HG02759 (cell line): Measurements from ENCODE around the gene SLC22A9.

ENCODE experiments used
- ATAC-seq: cut with Tn5 transposase; IDR thresholded peaks from one replicate; pipeline ENCODE4 v1.9.1; 2021; ENCODE audit warnings: mild to moderate bottlenecking, moderate library complexity; ENCODE audit not compliant: unreplicated experiment

SLC22A9 gene

DNA sequence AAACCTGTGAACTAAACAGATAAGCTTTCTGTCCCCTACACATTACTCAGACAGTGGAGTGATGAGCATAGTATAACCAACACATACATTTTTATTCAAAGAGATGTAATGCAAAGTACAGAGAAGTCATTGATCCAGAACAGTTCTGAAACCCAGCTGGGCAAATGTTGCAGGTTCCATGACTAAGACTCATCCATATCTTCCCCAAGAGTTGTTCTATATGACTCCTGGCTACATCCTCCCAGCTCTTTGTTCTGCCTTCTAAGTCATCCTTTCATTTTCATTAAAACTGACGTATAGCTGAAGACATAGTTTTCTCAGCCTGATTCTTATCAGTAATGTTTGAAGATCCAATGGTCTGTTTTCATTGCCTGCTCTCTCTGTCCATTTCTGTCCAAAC is 74.1 kb downstream of the SLC22A9 start:
- no peak for ATAC-seq

- ATAC-seq, result no peak
These were observed 74.6 kb downstream of the SLC22A9 start for GRCh38 chr11:63444160-63444559.

DNA sequence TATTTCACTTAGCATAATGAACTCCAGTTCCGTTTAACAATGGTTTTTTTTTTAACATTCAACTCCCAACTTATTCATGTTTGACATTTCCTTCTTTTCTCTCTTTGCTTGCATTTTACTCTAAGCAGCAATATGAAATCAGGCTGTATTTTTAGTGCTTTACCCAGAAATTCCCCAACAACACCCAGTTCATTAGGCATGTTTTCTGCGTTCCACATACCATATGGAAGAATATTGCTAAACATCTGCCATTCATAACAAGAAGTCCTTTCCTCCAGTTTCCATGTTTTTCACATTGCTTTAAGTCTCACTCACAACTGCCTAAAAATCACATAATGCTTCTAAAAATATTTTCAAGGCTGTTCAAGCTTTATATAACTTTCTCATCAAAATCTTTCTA is 75.5 kb downstream of the SLC22A9 start:
- ATAC-seq, result no peak

GRCh38 chr11:63445720-63446119 is 76.1 kb downstream of the SLC22A9 start:
- no peak for ATAC-seq

DNA sequence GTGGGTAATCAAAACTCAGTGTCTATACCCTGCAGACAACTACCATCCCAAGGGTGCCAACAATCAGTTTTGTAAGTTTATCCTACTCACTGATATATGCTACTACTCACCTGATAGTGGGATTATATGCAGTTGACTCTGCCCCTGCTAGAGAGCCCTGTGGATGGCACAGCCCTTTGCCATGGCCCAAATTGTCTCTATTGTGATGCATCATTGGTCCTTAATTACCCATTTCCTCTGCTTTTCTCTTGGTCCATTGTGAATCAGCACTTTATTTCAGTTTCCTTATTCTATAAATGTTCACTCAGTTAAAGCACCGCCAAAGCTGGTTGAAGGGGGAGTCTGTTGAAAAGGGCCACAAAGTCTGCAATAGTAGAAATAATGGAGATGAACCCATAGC is 79.1 kb downstream of the SLC22A9 start:
- ATAC-seq, result no peak

GRCh38 chr11:63459586-63459985 is 90.0 kb downstream of the SLC22A9 start:
- no peak for ATAC-seq
